H1 (cell line): Measurements from ENCODE around the gene MRPL16. TPM values are rescaled to one million over a fixed set of nuclear protein-coding genes. Genes with fewer than 3 reads are reported as not detected.

Experiments used
- CTCF ChIA-PET: fragments of 300-600 bp; sonication (Branson Sonifier 250); formaldehyde crosslinking; loops from one replicate; lab custom pipeline; 2021; ENCODE audit not compliant: partially characterized antibody; lab: Charles Lee
- POLR2A ChIA-PET: fragments of 300-600 bp; sonication (Branson Sonifier 250); formaldehyde crosslinking; loops from one replicate; lab custom pipeline; 2021; ENCODE audit warnings: inconsistent platforms; ENCODE audit not compliant: partially characterized antibody; lab: Charles Lee
- DNase-seq, 2 experiments: peaks; one replicate each; pipeline versions ENCODE4 v3.0.0 to v3.0.0-alpha.2; 2010 to 2022; ENCODE audit warnings: low spot score in 2 of 2, low read depth in 1 of 2, mixed read lengths in 1 of 2
- FAIRE-seq: peaks from 2 replicates; lab custom pipeline; 2011; peaks lifted over from hg19 to GRCh38; lab: Jason Lieb, UNC
- H2AFZ ChIP-seq: 2 replicates; pipeline ENCODE4 v1.8.1; 2012; ENCODE audit warnings: low read length, inconsistent platforms
- H2AK5ac ChIP-seq: 2 replicates; pipeline ENCODE4 v1.6.1; 2013; ENCODE audit warnings: low read depth, low read length
- H2BK120ac ChIP-seq: replicated peaks from 2 replicates; pipeline ENCODE3; 2013; ENCODE audit warnings: low read depth, low read length, inconsistent platforms
- H2BK12ac ChIP-seq: 2 replicates; pipeline ENCODE4 v1.6.1; 2013; ENCODE audit warnings: low read depth, low read length
- H2BK15ac ChIP-seq: 2 replicates; pipeline ENCODE4 v1.6.1; 2013; ENCODE audit warnings: low read length
- H2BK20ac ChIP-seq: 2 replicates; pipeline ENCODE4 v1.6.1; 2013; ENCODE audit warnings: low read length
- H2BK5ac ChIP-seq: 2 replicates; pipeline ENCODE4 v1.6.1; 2013; ENCODE audit warnings: low read depth, low read length
- H3K14ac ChIP-seq: 2 replicates; pipeline ENCODE4 v1.6.1; 2013; ENCODE audit warnings: inconsistent platforms; ENCODE audit not compliant: insufficient read length
- H3K18ac ChIP-seq: 2 replicates; pipeline ENCODE4 v1.6.1; 2013; ENCODE audit warnings: low read length; ENCODE audit errors: extremely low read depth
- H3K23ac ChIP-seq: 2 replicates; pipeline ENCODE4 v1.6.1; 2013; ENCODE audit warnings: inconsistent platforms; ENCODE audit not compliant: insufficient read length
- H3K23me2 ChIP-seq: 2 replicates; pipeline ENCODE4 v1.6.1; 2013; ENCODE audit warnings: low read depth, low read length
- H3K27ac ChIP-seq: 2 replicates; pipeline ENCODE4 v1.6.1; 2011; ENCODE audit warnings: low read depth, low read length, inconsistent platforms
- H3K27me3 ChIP-seq, 4 experiments: replicated peaks in 1 of 4; 1 replicate in 1 of 4; 2 replicates in 3 of 4; pipeline versions ENCODE4 v1.6.1 to v1.8.1; 2011 to 2013; ENCODE audit warnings: low read length in 3 of 4, mild to moderate bottlenecking in 3 of 4, inconsistent platforms in 2 of 4, mixed read lengths in 2 of 4, moderate library complexity in 1 of 4; ENCODE audit not compliant: control insufficient read depth in 3 of 4, insufficient read depth in 3 of 4; ENCODE audit errors: extremely low read depth in 1 of 4
- H3K36me3 ChIP-seq, 4 experiments: 2 replicates each; pipeline versions ENCODE4 v1.6.1 to v1.8.1; 2011 to 2013; ENCODE audit warnings: mild to moderate bottlenecking in 4 of 4, low read length in 3 of 4, moderate library complexity in 2 of 4, control low read depth in 1 of 4, inconsistent platforms in 1 of 4; ENCODE audit not compliant: insufficient read depth in 4 of 4, control insufficient read depth in 2 of 4
- H3K4ac ChIP-seq: replicated peaks from 2 replicates; pipeline ENCODE3; 2013; ENCODE audit warnings: low read length, low read depth, mixed read lengths, inconsistent platforms; ENCODE audit not compliant: insufficient read length
- H3K4me1 ChIP-seq, 4 experiments: replicated peaks in 1 of 4; 1 replicate in 1 of 4; 2 replicates in 3 of 4; pipeline versions ENCODE4 v1.6.1 to v1.8.1; 2011 to 2013; ENCODE audit warnings: low read length in 3 of 4, inconsistent platforms in 2 of 4, mixed read lengths in 1 of 4; ENCODE audit not compliant: insufficient read depth in 4 of 4, control insufficient read depth in 3 of 4
- H3K4me2 ChIP-seq, 2 experiments: 2 replicates each; pipeline versions ENCODE4 v1.6.1 to v1.8.1; 2011 to 2013; ENCODE audit warnings: low read depth in 2 of 2, low read length in 2 of 2, control low read depth in 1 of 2, inconsistent platforms in 1 of 2, mild to moderate bottlenecking in 1 of 2; ENCODE audit not compliant: insufficient read depth in 1 of 2
- H3K4me3 ChIP-seq, 4 experiments: fragments of 200-600, 300-600 bp in 1 of 4; sonication (generic), shearing (Covaris generic), sonication (Bioruptor Twin) in 1 of 4; 2 replicates each; pipeline versions ENCODE4 v1.5.1 to v1.8.1; 2011 to 2016; ENCODE audit warnings: low read length in 4 of 4, low read depth in 3 of 4, control low read depth in 2 of 4, inconsistent platforms in 2 of 4, mild to moderate bottlenecking in 2 of 4, mixed read lengths in 1 of 4, moderate library complexity in 1 of 4; ENCODE audit not compliant: insufficient read depth in 2 of 4; ENCODE audit errors: extremely low read depth in 1 of 4
- H3K56ac ChIP-seq: replicated peaks from 2 replicates; pipeline ENCODE3; 2013; ENCODE audit warnings: low read depth, mild to moderate bottlenecking, mixed read lengths, low read length, inconsistent platforms; ENCODE audit not compliant: insufficient read length
- H3K79me1 ChIP-seq: 2 replicates; pipeline ENCODE4 v1.6.1; 2013; ENCODE audit warnings: low read depth, low read length, control low read depth
- H3K79me2 ChIP-seq, 2 experiments: 2 replicates each; pipeline versions ENCODE4 v1.6.1 to v1.8.1; 2012 to 2013; ENCODE audit warnings: low read length in 2 of 2, mild to moderate bottlenecking in 2 of 2, inconsistent platforms in 1 of 2; ENCODE audit not compliant: insufficient read depth in 2 of 2, control insufficient read depth in 1 of 2
- H3K9ac ChIP-seq, 4 experiments: replicated peaks in 1 of 4; 1 replicate in 1 of 4; 2 replicates in 3 of 4; pipeline versions ENCODE4 v1.6.1 to v1.8.1; 2011 to 2013; ENCODE audit warnings: low read depth in 3 of 4, low read length in 3 of 4, control low read depth in 2 of 4, mild to moderate bottlenecking in 2 of 4, moderate library complexity in 2 of 4, inconsistent platforms in 1 of 4; ENCODE audit errors: extremely low read depth in 1 of 4
- H3K9me3 ChIP-seq, 2 experiments: 2 replicates each; pipeline versions ENCODE4 v1.6.1 to v1.8.1; 2012 to 2013; ENCODE audit warnings: mild to moderate bottlenecking in 2 of 2, moderate library complexity in 2 of 2, control low read depth in 1 of 2, inconsistent platforms in 1 of 2, low read depth in 1 of 2, low read length in 1 of 2, mixed read lengths in 1 of 2; ENCODE audit not compliant: insufficient read depth in 2 of 2
- H4K20me1 ChIP-seq, 2 experiments: replicated peaks in 1 of 2; 2 replicates each; pipeline versions ENCODE3 to v1.8.1; 2011 to 2013; ENCODE audit warnings: inconsistent platforms in 2 of 2, low read length in 2 of 2, mild to moderate bottlenecking in 1 of 2; ENCODE audit not compliant: insufficient read depth in 2 of 2, control insufficient read depth in 1 of 2
- H4K5ac ChIP-seq: 2 replicates; pipeline ENCODE4 v1.6.1; 2013; ENCODE audit warnings: low read length, low read depth, mixed read lengths, inconsistent platforms; ENCODE audit not compliant: insufficient read length
- H4K8ac ChIP-seq: 2 replicates; pipeline ENCODE4 v1.8.0; 2013; ENCODE audit warnings: mild to moderate bottlenecking, moderate library complexity, low read length, inconsistent platforms; ENCODE audit not compliant: insufficient read depth; ENCODE audit errors: extremely low read depth
- H4K91ac ChIP-seq: replicated peaks from 2 replicates; pipeline ENCODE3; 2013; ENCODE audit warnings: low read length, mixed read lengths, inconsistent platforms; ENCODE audit not compliant: insufficient read length
- BCL11A ChIP-seq, 2 experiments: IDR thresholded peaks; one replicate each; pipeline ENCODE4 v1.6.1; 2011; ENCODE audit warnings: low read depth in 2 of 2, low read length in 2 of 2, mild to moderate bottlenecking in 2 of 2
- E2F6 ChIP-seq: IDR thresholded peaks from 2 replicates; pipeline ENCODE4 v1.6.1; 2012; ENCODE audit warnings: inconsistent platforms
- GABPA ChIP-seq: IDR thresholded peaks from 2 replicates; pipeline ENCODE4 v1.6.1; 2011; ENCODE audit warnings: mild to moderate bottlenecking, low read length, moderate library complexity, borderline replicate concordance; ENCODE audit not compliant: insufficient read depth
- MAFK ChIP-seq: IDR thresholded peaks from 2 replicates; pipeline ENCODE4 v1.6.1; 2012; ENCODE audit warnings: low read depth, mild to moderate bottlenecking, improper control_type of control experiment, low read length
- RAD21 ChIP-seq, 2 experiments: IDR thresholded peaks in 1 of 2; conservative IDR thresholded peaks in 1 of 2; 2 replicates each; pipeline ENCODE4 v1.6.1; 2011; ENCODE audit warnings: low read depth in 2 of 2, low read length in 2 of 2, improper control_type of control experiment in 1 of 2, inconsistent platforms in 1 of 2, mild to moderate bottlenecking in 1 of 2, moderate library complexity in 1 of 2
- SP2 ChIP-seq: IDR thresholded peaks from 2 replicates; pipeline ENCODE4 v1.6.1; 2012; ENCODE audit warnings: mild to moderate bottlenecking, low read length, inconsistent platforms
- SP4 ChIP-seq: IDR thresholded peaks from 2 replicates; pipeline ENCODE4 v1.6.1; 2012; ENCODE audit warnings: low read length, inconsistent platforms
- SUZ12 ChIP-seq: fragments of 200-600 bp; sonication (generic); IDR thresholded peaks from 2 replicates; pipeline ENCODE4 v1.6.1; 2012; ENCODE audit warnings: mild to moderate bottlenecking, inconsistent platforms, low read length, moderate library complexity, mixed read lengths
- TBP ChIP-seq: IDR thresholded peaks from 2 replicates; pipeline ENCODE4 v1.6.1; 2011; ENCODE audit warnings: low read depth, low read length, improper control_type of control experiment
- USF2 ChIP-seq: IDR thresholded peaks from 2 replicates; pipeline ENCODE4 v1.6.1; 2011; ENCODE audit warnings: low read length, improper control_type of control experiment
- WGBS, 2 experiments: shearing (Covaris generic) in 1 of 2; methylation state at CpG; one replicate each; pipeline versions ENCODE4 v1.1.6 to v1.1.7; 2013 to 2015; ENCODE audit warnings: low lambda C conversion rate in 2 of 2, mixed read lengths in 2 of 2, inconsistent platforms in 1 of 2, low coverage in 1 of 2, missing lambda C conversion rate in 1 of 2; ENCODE audit not compliant: insufficient replicate concordance in 2 of 2, insufficient coverage in 1 of 2, insufficient read length in 1 of 2; ENCODE audit errors: extremely low coverage in 1 of 2, missing lambda C conversion rate in 1 of 2; 5-methylcytosine and 5-hydroxymethylcytosine counted together
- polyA plus RNA-seq, 7 experiments: library from polyadenylated mRNA; depleted of rRNA in 3 of 7; stranded (reverse) in 5 of 7; unstranded in 2 of 7; fragments of >200 nt in 5 of 7; fragments of 200-250 nt in 2 of 7; gene quantifications; 1 replicate in 5 of 7; 2 replicates in 1 of 7; 4 replicates in 1 of 7; pipeline versions ENCODE4 v1.2.1 to v1.2.3, GENCODE V29; 2011 to 2013; ENCODE audit warnings: missing spikeins in 2 of 7, mixed read lengths in 2 of 7
- total RNA-seq: library from RNA; stranded (reverse); fragmentation: NEBNext Ultra II Directional; extraction: Animal tissue kit (Norgen Biotek cat#: 25700); gene quantifications from 2 replicates; pipeline ENCODE4 v1.2.1, GENCODE V29; 2021
- TF ChIP-seq, protein P1 (sequence below): IDR thresholded peaks from 2 replicates; pipeline ENCODE4 v1.6.1; 2011; ENCODE audit warnings: low read depth, mild to moderate bottlenecking, low read length; ENCODE audit not compliant: insufficient read depth

Gene MRPL16
- total and polyA plus RNA-seq, 2 of the 8 experiments (the other 6 are each of a cell fraction or from before 2014, with no cell fraction given), result 69.2 to 79.8 TPM

DNA sequence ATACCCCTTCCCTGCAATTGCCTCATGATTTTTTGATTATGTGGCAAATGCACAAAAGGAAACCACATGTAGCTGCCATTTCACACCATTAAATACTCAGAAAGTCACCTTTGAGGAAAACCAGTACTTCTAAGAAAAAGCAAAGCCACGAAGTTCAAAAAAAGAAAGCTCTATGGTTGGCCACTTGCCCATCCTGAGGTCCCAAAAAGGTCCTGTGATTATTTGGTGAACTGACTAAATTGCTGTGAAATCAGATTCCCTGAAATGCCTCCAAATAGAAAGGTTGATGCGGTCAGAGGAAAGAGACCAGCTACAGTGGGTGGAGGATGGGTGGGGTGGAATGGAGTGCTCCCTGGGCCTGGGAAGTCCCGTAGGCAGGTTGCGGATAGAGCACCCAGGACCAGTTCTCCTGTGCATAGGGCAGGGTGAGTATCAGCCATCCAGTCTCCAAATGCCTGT is 26.9 kb downstream of the MRPL16 start:
- no peak overlapping the region for H4K5ac ChIP-seq
- no peak overlapping the region for H3K18ac ChIP-seq
- H3K23me2 ChIP-seq, result no peaks in the 10 kb centered on the region
- no peak for DNase-seq
- H3K79me2 ChIP-seq, result no peaks in the 10 kb centered on the region
- H3K4me2 ChIP-seq, result no peak overlapping the region
- peaks cover 2% of the 10 kb centered on the region; the same call in 1 of the 2 replicates for H3K79me1 ChIP-seq
- no peak overlapping the region for H3K23ac ChIP-seq
- no peak overlapping the region for H2BK20ac ChIP-seq
- H2BK12ac ChIP-seq, result no peak overlapping the region
- H2AFZ ChIP-seq, result no peak overlapping the region
- no peaks in the 10 kb centered on the region for H3K4me1 ChIP-seq
- H4K91ac ChIP-seq, result no peak overlapping the region
- WGBS, 2 experiments, result 88% methylated on average over 4 of the region's 4 CpGs; no CpG with 5 or more reads in 1 of the 2 experiments
- no peak for FAIRE-seq
- H3K27me3 ChIP-seq, result no peaks in the 10 kb centered on the region
- H4K20me1 ChIP-seq, result no peaks in the 10 kb centered on the region
- H3K4ac ChIP-seq, result no peak overlapping the region
- no peak overlapping the region for H2BK120ac ChIP-seq
- no peak overlapping the region for H3K14ac ChIP-seq
- H3K9me3 ChIP-seq, result peaks cover 0 to 4% of the 10 kb centered on the region in 2 experiments; a peak in 1 of 4 replicates
- POLR2A ChIA-PET, result interaction anchor here (1.0 to 1.2 kb wide), 2 partner anchors 9 to 10 kb away, joined by 3 to 4 read pairs; no protein-coding TSS in a partner anchor
- no peak overlapping the region for H3K9ac ChIP-seq
- no peak overlapping the region for H2AK5ac ChIP-seq
- H4K8ac ChIP-seq, result no peak overlapping the region
- TF ChIP-seq E2F6 (no peak), RAD21 (IDR thresholded peaks at IDR 0.05 in 1 of 2, conservative IDR thresholded peaks at IDR 0.05 in 1 of 2; ENCODE audit: low read depth in 2 of 2, low read length in 2 of 2) (no peak), GABPA (no peak), USF2 (no peak), BCL11A (IDR thresholded peaks at IDR 0.05; ENCODE audit: low read depth in 2 of 2, low read length in 2 of 2) (no peak), MAFK (no peak), SP2 (no peak), SUZ12 (no peak), SP4 (no peak), TBP (no peak)
- TF ChIP-seq, protein P1, sequence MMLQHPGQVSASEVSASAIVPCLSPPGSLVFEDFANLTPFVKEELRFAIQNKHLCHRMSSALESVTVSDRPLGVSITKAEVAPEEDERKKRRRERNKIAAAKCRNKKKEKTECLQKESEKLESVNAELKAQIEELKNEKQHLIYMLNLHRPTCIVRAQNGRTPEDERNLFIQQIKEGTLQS, result no peak
- CTCF ChIA-PET, result interaction anchor here (1.6 kb wide), 1 partner anchor 18 kb away, joined by 7 read pairs; no protein-coding TSS in a partner anchor
- H2BK15ac ChIP-seq, result no peak overlapping the region
- H3K56ac ChIP-seq, result no peak overlapping the region
- no peak overlapping the region for H3K4me3 ChIP-seq
- peaks cover 0 to 21% (median 12%) of the 10 kb centered on the region in 4 experiments; a peak in 7 of 8 replicates for H3K36me3 ChIP-seq
- no peak overlapping the region for H3K27ac ChIP-seq
- no peak overlapping the region for H2BK5ac ChIP-seq
